CD1c-positive myeloid dendritic cell (primary cell): ENCODE data around the gene HTD2.

Experiments
- DNase-seq: peaks from one replicate; pipeline ENCODE4 v3.0.0-alpha.2; 2016; ENCODE audit errors: extremely low spot score

The HTD2 gene

DNA sequence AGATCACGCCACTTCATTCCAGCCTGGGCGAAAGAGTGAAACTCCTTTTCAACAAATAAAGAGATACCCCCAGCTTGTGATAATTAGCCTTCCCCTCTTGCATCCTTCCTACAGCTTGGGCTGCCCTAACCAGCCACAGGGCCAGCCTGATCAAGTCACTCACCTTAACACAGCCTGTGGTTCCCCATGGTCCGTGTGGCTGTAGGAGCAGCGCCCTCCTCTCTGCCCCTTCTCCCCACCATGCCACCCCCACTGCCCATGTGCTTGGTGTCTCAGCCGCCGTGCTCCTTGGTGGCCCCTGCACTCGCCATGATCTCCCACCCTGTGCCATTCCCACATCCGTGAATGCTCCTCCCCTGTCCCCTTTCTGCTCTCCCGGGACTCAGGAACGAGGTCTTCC is 13.5 kb upstream of the HTD2 start:
- DNase-seq = no peak

DNA sequence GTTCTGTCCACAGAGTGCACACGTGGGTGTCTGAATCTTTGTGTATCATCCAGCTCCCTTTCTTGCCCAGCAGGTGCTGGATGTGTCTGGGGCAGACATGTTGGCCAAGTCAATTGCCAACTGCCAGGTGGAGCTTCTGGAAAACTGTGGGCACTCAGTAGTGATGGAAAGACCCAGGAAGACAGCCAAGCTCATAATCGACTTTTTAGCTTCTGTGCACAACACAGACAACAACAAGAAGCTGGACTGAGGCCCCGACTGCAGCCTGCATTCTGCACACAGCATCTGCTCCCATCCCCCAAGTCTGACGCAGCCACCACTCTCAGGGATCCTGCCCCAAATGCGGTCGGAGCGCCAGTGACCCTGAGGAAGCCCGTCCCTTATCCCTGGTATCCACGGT is 12.8 kb upstream of the HTD2 start:
- no peak for DNase-seq

DNA sequence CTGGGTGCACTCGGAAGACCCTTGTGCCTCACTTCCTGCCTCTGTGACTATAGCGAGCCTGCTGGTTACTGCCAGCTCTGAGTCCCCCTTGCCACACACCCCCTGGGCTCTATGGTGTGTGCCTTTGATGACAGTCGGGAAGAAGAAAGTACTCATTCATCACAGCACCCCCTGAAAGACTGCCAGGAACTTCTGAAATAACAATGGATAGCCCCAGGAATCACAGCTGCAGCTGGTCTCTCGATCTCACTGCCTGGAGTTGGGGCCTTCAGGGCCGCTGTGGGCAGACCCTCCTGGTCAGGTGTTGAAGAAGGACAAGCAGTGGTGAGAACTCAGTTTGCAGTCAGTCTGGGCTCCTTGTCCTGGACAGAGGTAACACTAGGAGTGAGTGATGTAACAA is 10.1 kb upstream of the HTD2 start:
- no peak for DNase-seq

DNA sequence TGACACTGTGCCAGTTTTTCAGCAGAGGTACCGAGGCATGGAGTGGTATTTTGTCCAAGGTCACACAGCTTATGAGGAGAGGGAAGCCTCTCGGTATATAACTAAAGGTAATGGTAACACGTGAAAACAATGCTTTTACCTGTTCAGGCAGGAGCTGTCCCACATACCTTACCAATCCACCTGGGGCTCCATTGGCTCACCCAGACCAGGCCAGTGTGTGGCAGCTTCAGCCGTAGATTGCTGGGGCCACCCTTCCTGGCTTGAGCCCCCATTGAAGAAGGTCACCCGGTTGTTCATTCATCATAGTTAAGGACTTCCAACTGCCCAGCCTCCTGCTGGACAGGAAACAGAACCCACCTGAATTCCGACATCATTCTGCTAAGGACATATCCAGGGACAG is 9.5 kb upstream of the HTD2 start:
- DNase-seq = no peak

DNA sequence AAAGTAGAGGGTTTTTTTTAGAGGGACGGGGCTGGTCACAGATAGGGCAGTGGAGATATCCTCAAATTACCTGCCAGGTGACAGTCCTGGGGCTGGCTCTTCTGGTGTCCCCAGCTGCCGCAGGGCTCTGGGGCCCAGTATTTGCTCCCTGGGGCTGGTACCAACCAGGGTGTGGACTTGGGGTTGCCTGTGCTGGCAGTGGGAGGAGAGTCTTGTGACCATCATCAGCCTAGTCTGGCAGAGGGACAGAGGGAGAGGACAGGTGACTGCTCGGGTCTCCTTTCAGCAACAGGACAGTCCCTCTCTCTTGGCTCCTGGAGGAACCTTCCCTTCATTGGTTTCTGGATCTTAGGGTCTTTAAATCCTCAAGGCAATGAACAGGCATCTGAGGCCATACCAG is 8.1 kb upstream of the HTD2 start:
- no peak for DNase-seq

DNA sequence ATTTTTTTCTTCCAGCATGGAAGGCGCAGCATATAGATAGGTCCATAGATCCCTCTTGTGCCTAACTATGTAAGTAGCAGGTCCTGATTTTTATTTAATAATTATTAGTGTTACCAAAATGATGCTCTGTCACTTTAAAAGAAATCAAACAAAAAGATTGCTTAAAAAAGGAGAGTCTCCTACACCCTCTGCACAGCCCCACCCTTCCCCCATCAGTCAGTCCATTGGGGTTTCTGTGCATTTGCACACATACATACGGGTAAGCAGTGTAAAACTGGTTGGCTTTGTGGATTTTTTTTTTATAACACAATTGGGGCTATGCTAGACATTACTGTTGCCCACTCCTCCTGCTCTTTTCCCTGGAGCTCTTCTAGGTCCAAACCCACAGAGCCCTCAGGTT is 7.2 kb upstream of the HTD2 start:
- DNase-seq = no peak

DNA sequence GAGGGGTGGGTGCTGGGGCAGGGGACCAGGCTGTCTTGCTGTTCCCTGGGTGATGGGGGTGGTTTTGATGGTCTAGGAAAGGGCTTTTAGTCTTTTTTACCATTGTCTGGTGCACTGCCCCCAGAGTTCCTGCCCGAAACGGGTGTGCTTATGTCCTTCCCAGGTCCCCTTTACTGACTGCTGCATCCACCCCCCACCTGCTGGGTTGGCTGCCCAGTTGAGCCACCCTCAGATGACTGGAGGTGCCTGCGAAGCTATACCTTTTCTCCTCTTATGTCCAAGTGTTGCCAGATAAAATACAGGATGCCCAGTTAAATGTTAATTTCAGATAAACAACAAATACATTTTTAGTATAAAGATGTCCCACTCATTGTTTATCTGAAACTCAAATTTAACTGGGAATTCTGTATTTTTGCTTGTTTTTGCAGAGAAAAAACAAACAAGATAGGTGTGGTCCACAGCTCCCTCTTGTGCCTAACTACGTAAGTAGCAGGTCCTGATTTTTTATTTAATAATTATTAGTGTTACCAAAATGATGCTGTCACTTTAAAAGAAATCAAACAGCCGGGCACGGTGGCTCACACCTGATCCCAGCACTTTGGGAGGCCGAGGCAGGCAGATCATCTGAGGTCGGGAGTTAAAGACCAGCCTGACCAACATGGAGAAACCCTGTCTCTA is 6.3 kb upstream of the HTD2 start:
- peak; percentile 40 for DNase-seq

DNA sequence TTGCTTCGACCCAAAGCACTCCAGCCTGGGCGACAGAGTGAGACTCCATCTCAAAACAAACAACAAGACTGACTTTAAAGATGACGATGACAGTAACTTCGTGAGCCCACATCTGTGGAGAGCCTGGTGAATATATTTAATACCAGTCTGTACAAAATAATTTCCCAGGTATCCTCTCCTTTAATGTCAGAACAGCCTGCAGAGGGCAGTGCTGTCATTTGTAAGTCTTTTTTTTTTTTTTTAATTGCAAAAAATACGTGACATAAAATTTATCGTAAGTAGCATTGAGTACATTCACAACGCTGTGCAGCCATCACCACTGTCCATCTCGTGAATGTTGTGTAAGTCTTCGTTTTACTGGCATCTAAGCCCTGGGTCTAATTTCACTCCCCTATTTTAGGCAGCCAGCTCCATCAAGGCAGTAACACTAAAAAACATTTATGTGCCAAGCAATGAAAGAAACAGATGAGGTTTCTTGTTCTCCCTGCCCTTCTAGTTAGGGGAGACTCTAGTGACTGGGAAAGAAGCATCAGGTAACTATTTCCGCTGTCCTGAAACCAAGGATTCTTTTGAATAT is 1.4 kb downstream of the HTD2 start:
- DNase-seq = peak; percentile 46

DNA sequence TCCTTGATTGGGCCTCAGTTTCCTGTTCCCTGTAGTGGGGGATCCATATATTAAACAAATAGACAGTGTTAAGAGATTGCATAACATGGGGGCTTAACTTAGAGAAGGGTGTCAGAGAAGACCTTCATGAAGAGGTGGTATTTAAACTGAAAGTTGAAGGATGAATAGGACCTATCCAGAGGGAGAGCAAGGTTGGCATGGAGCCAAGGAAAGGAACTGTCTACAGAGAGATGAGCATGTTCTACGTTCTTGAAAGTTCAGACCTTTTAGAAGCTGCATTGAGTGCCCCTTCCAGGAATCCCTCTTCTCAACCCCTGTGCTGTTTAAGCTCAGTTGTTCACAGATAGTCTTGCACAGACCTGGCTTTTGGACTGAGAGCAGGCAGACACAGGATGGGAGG is 2.4 kb downstream of the HTD2 start:
- no peak for DNase-seq

DNA sequence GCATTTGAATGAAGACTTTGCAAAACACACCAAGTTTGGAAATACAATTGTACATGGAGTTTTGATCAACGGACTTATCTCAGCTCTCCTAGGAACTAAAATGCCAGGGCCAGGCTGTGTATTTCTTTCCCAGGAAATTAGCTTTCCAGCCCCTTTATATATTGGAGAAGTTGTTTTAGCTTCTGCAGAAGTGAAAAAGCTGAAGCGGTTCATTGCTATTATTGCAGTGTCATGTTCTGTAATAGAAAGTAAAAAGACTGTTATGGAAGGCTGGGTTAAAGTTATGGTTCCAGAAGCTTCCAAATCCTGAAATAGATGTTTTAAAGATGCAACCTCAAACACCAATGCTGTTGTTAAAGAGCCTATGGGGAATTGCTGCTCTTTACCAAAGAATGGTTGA is 11.5 kb downstream of the HTD2 start:
- peak; percentile 65 for DNase-seq

DNA sequence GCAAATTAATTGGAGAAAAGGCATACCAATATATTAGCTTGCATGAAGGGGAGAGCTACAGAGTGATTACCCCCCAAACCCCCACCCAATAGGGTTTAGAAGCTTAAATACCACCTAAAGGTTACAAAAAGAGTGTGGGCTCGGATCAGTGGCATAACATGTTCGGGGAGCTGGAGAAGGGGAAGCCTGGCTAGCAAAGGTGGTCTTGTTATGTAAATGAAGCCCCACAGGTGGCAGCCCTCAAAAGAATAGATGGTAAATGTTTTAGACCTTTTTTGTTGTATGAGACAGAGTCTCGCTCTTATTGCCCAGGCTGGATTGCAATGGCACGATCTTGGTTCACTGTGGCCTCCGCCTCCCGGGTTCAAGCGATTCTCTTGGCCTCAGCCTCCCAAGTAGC is 15.5 kb downstream of the HTD2 start:
- DNase-seq = no peak

DNA sequence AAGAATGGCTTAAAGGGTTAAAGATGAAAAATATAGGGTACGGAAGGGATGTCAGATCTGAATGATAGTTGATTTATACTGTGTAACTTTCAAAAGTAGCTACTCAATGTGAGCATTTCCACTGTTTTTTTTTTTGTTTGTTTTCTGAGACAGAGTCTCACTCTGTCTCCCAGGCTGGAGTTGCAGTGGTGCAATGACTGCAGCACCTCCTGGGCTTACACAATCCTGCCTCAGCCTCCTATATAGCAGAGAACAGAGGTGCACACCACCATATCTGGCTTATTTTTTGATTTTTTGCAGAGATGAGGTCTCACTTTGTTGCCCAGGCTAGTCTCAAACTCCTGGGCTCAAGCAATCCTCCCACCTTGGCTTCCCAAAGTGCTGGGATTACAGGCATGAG is 16.5 kb downstream of the HTD2 start:
- DNase-seq = no peak

DNA sequence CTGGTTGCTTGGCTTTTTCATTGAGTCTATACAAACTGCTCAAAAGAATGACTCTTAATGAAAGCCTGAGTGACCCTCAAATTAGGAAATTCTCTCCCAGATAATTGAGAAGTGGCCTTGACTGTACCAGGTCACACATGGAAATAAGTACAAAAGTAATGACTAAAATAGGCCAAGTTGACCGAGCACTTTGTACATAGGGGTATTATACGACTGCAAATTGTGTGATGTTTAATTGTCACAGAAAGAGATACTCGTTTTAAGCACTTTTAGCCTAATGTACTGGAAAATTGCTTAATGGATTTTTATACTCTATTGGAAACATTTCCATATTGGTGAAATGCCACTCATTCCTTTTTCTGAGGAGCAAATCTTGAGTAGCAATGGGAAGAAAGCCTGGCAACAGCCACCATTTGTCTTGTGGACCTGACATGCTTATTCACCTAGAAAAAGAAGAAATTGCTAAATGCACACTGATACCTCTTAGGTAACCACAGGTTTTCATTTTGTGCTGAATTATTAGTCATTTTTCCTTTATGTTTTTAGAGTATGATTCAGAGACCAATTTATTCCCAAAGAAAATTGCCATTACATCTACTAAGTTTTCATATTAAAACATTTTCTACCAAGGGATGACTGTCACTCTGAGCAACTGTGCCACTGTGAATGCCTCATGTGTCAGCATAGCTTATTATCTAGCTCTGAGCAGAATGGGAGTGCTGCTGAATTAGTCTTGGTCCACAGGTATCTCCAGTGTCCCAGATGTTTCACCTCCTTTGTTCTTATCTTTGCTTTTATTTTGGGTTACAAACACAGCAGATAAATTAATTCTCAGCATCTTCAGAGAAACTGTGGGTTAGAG is 17.4 kb downstream of the HTD2 start:
- DNase-seq = no peak

DNA sequence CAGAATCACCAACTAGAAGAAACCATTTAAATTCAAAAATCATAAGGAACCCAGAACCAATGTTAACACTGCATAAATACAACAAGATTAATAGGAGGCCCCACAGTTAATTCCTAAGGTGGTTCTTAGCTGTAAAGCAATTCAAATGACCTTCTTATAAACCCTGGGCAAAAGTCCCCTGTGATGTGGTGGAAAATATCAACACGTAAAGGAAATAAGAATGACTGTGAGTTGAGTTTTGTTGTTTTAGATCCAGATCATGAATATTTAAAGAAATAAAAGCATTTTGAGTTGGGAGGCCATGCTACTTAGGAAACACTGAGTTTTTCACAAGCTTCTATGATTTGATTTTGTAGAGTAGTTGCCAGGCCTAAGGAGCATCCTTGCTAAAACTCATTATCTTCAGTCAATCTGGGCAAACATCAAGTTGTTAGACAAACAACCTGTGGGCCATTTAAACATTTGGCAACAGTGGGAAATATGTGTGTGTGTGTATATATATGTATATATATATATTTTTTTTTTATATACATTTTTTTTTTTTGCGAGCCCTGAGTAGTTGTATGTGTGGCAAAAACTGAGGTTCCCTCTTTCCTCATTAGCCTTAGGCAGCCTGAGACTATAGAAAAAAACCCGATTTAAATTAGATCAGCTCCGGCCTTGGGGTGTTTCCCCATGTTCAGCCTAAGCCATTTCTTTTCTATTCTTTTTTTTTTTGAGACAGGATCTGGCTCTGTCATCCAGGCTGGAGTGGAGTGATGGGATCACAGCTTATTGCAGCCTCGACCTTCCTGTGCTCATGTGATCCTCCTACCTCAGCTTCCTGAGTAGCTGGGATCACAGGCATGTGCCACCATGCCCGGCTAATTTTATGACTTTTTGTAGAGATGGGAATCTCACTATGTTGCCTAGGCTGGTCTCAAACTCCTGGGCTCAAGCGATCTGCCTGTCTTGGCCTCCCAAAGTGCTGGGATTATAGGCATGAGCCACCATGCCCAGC is 18.4 kb downstream of the HTD2 start:
- DNase-seq = no peak

DNA sequence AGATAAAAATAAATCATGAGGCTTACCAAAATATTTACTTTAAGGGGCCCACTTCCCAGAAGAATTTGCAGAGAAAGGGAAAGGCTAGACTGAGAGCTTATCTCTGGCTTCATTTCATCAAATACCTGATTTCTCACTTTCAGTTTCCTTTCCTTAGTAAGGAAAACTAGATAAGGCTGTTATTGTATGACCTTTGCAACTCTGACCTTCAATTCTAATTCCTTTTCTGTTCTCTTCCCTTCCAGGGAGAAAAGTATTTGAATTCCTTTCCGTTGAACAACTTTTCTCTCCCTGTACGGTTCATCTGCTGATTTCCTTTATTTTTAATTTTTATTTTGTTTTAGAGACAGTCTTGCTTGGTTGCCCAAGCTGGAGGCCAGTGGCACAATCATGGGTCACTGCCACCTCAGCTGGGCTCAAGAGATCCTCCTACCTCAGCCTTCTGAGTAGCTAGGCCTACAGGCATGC is 19.2 kb downstream of the HTD2 start:
- no peak for DNase-seq

DNA sequence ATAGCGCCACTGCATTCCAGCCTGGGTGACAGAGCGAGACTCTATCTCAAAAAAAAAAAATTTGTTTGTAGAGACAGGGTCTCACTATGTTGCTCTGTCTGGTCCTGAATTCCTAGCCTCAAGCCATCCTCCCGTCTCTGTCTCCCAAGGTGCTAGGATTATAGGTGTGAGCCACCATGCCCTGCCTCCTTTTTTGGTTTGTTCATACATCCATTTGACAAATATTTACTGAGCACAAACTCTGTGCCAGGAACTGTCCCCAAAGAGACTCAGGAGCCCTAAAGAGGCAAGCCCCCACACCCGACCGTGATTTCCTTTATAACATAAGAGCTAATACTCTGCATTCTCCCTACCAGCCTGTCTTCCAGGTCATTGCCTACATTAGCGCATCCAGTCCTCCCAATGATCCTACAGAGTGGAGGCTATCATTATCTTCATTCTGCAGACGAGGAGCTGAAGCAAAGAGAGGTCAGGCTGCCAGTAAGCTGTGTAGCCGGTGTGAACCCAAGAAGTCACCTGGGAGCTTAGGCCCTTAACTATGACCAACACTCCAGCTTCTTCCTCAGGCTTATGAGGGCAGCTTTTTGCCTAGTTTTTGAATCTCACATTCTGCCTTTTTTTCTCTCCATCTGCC is 20.1 kb downstream of the HTD2 start:
- DNase-seq = no peak

DNA sequence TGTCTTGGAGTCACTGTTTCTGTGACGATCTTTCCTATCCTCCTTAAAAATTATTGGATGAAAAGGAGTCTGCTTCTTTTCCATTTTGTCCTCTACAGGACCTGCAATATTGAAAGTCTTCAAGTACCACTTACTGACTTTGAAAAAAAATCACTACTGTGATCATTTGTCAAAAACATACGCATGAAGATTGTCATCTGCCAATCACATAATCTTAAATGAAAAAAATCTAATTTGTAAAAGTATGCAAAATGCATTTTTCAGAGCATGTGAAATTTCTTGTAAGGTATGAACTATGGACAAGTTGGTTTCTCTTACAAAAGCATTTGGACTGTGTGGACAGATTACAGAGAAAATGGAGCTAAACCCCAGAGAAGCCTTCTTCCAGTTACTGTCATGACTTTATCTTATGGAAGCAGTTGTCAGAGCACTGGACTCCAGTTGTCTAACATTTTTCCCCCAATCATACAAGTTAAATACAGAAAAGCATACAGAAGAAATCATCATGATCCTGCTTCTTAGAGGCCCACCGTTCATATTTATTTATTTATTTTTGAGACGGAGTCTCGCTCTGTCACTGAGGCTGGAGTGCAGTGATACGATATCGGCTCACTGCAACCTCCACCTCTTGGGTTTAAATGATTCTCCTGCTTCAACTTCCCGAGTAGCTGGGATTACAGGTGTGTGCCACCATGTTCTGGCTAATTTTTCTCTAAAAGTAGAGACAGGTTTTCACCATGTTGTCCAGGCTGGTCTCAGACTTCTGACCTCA is 23.0 kb downstream of the HTD2 start:
- no peak for DNase-seq

DNA sequence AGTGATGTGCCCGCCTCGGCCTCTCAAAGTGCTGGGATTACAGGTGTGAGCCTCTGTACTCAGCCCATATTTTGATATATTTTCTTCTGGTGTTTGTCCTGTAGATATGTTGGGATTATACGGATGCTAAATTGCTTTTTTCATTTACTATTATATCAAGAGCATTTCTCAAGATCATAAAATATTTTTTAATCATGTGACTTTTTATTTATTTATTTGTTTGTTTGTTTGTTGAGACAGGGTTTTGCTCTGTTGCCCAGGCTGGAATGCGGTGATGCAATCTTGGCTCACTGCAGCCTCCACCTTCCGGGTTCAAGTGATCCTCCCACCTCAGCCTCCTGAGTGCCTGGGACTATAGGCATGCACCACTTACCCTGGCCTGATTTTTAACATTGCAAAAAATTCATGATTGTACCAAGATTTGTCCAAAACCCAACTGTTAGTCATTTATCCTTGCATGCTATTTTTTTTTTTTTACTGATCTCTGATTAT is 23.6 kb downstream of the HTD2 start:
- no peak for DNase-seq

DNA sequence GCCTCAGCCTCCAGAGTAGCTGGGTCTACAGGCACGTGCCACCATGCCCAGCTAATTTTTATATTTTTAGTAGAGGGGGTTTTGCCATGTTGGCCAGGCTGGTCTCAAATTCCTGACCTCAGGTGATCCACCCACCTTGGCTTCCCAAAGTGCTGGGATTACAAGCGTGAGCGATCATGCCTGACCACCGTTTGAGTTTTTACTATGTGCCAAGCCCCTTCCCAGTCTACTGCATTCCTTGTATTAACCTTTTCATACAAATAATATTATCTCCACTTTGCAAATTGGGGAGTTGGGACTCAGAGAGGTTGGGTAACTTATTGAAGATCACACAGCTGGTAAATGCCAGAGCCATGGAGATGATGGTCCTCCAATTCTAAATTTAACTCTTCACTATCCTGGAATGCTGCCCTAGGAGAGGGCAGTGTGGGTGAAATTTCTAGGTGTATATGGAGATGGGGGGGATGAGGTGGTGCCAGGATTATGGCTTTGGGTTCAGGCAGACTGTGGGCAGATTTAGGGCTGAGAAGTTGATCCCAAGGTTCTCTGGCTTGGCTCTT is 25.4 kb downstream of the HTD2 start:
- DNase-seq = no peak

DNA sequence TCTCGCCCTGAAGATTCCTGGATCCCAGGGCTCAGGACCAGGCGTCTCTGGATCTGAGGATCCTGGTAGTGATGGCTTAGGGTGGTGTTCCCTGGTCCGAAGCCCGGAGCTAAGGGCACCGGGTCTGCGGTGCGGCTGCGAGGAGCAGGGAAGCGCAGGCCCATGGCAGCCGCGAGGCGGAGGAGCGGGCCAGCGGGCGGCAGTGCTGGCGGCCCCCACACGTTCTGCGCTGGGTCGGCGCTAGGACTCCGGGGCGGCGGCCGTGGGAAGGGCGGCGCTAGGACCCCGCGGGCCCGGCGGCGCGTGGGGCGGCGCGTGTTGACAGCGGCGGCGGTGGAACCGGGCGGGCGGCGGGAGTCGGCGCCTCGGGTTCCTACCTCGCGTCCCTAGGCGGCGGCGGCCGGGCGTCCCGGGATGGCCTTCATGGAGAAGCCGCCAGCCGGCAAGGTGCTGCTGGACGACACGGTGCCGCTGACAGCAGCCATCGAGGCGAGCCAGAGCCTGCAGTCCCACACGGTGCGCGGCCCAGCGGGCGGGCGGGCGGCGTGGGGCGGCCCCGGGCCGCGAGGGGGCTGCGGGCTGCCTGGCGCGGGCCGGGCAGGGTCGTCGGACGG is 26.4 kb downstream of the HTD2 start, which contains the start of gene PXK:
PXK (plus strand) TSS at position 318 of the 614 bp plus-strand sequence; CDS start at position 415, 97 bp downstream.
- peak; percentile 89 for DNase-seq
